Measurements from ENCODE around the gene MICAL3. TPM values are rescaled to one million over a fixed set of nuclear protein-coding genes. Genes with fewer than 3 reads are reported as not detected.

Gene MICAL3
- total RNA-seq, 1 donor from 2014 or later: 36.9 TPM

DNA sequence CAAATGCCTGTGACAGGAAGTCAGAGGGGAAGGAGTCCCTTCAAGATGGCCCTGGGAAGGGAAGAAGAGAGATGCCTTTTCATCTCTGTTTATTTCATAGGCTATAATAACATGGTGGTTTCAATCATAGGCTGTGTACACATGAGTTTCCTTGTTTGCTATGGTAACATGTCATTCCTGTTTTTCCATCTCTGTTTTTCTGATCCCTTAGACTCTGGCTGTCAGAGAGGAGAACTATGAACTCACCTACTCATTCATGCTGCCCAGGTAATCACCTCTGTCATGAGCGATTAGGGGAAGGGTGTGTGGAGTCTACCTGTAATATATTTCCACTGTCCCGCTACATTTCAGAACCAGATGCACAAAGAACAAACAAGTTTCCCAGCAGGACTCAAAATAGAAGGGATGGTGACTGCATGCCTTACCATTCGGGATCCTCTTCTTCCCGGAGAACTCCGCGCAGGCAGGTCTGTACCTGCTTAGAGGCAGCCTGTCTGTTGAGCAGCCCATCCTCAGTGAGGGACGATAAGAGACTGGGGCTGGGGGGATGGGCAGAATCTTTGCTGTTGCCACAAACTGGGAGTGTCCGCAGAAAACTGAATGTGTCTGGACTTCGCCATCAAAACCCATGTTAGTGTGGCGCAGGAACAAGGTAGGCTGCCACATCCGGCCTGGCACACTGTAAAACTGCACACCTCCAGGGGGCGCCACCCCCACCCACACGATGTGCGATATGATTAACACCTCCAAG is 46.4 kb upstream of the MICAL3 start:
- H3K36me3 ChIP-seq: no peaks in the 10 kb centered on the region
- H3K4me1 ChIP-seq: peaks cover 9 to 23% of the 10 kb centered on the region in 2 donors
- intact Hi-C loops (cut with DNase I): loop anchor here (10.0 kb wide), 1 partner anchor 366 kb away; no protein-coding TSS in a partner anchor
- DNase-seq (ENCODE audit: low spot score in 2 of 2): no peak
- H3K4me3 ChIP-seq: no peak overlapping the region
- no peaks in the 10 kb centered on the region for H3K9me3 ChIP-seq
- peak in 1 of 3 experiments; percentile 16 for TF ChIP-seq CTCF (IDR thresholded peaks at IDR 0.05)
- no peaks in the 10 kb centered on the region for H3K27me3 ChIP-seq
- no peak overlapping the region for H3K27ac ChIP-seq

- H3K36me3 ChIP-seq: no peaks in the 10 kb centered on the region
- H3K27me3 ChIP-seq: no peaks in the 10 kb centered on the region
- peaks cover 9 to 19% of the 10 kb centered on the region in 2 donors for H3K4me1 ChIP-seq
- no peak for TF ChIP-seq CTCF (IDR thresholded peaks at IDR 0.05)
- no peaks in the 10 kb centered on the region for H3K9me3 ChIP-seq
- no peak for DNase-seq (ENCODE audit: low spot score in 2 of 2)
- no peak overlapping the region for H3K4me3 ChIP-seq
- intact Hi-C loops (cut with DNase I): loop anchor here (10.0 kb wide), 1 partner anchor 365 kb away; no protein-coding TSS in a partner anchor
- no peak overlapping the region for H3K27ac ChIP-seq
These were observed 45.7 kb upstream of the MICAL3 start for GRCh38 chr22:18070041-18070440.

DNA sequence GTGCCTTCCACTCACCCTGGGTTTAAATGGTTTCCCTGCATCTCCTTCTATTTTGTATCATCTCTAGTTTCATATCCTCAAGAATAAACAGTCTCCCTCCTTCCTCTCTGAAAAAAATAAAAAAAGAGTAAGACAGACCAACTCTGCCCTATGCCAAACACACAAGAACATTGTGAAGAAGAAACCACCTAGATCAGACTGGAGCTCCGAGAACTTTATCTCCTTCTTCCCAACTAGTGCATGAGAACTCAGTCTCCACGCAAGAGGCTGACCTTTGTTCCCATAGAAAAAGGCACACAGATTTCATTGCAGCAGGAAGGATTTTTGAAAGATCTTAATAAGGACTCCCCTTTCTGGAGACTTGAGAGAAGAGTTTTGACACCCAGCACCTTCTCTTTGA is 44.7 kb upstream of the MICAL3 start:
- TF ChIP-seq CTCF (IDR thresholded peaks at IDR 0.05): no peak
- peaks cover 9 to 19% of the 10 kb centered on the region in 2 donors for H3K4me1 ChIP-seq
- no peak overlapping the region for H3K4me3 ChIP-seq
- intact Hi-C loops (cut with DNase I): loop anchor here (2.0 kb wide), 2 partner anchors 46 to 68 kb away; no protein-coding TSS in a partner anchor
- peak overlapping the region; percentile 85 to 97 for H3K27ac ChIP-seq
- H3K9me3 ChIP-seq: no peaks in the 10 kb centered on the region
- no peak for DNase-seq (ENCODE audit: low spot score in 2 of 2)
- H3K36me3 ChIP-seq: no peaks in the 10 kb centered on the region
- H3K27me3 ChIP-seq: no peaks in the 10 kb centered on the region

DNA sequence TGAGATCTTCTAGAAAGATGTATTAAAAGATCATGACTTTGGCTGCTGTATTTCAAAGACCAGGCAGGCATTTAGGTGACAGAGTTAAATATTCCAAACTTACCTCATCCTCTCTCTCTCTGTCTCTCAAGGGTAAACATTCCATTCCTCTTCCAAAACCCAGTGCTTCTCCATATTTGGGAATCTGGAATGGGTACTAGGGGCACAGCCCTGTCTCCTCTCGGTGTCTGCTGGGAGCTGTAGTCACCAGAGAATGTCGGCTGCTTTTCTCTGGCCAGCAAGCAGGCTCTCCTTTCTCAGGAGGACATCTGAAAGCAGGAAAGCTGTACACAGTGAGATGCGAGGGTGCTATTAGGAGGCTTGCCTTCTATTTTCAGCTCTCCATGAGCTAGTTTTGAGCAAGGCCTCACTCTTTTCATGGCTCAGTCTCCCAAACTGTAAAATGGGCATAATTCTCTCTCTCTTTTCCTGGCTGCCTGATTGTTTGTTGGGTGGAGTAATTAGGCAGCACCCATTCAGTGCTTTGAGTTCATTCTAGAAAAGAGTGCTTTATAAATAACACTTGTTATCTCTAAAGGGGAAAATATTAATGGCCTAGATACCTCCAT is 44.1 kb upstream of the MICAL3 start:
- peaks cover 9 to 19% of the 10 kb centered on the region in 2 donors for H3K4me1 ChIP-seq
- peak overlapping the region; percentile 85 to 97 for H3K27ac ChIP-seq
- peak overlapping the region in 1 of 2 donors; percentile 32 for H3K4me3 ChIP-seq
- H3K27me3 ChIP-seq: no peaks in the 10 kb centered on the region
- intact Hi-C loops (cut with DNase I): loop anchor here (2.0 kb wide), 2 partner anchors 46 to 68 kb away; no protein-coding TSS in a partner anchor
- peak in 1 of 2 donors; percentile 87 for DNase-seq (ENCODE audit: low spot score in 2 of 2)
- TF ChIP-seq CTCF (IDR thresholded peaks at IDR 0.05): no peak
- no peaks in the 10 kb centered on the region for H3K36me3 ChIP-seq
- no peaks in the 10 kb centered on the region for H3K9me3 ChIP-seq

DNA sequence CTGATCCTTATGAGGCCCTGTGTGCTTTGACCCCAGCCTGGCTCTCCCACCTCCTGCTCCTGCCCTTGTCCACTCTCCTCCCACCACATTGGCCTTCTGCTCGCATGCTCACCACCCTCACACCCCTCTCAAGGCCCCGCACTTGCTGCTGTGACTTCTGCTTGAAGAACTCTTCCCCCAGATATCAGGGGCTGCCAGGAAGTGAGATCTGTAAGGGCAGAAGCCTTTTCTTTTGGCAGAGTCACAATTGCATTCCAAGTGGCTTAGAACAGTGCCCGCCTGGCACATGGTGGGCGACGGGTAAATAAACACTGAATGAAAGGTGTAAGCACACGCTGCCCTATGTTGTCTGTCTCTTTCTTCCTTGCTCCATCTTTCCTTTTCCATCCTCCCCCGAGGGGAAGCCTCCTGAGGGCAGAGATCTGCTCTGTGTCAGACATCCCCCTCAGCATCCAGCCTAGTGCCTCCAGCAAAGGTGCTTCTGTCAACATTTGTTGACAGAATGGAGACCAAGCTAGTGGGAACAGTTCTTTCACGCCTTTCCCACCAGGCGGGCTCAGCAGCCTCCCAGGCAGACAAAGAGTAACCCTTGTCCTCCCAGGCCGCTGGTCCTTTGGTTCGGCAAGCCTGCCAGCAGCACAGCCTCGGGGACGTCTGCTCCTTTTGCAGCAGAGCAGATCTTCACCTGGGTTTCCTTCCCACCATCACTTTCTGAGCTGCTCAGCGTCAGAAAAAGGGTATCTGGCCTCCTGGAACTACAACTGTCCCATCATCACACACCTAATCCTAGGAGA is 43.4 kb upstream of the MICAL3 start:
- Histone ChIP-seq H3K4me3 (peak overlapping the region in 1 of 2 donors; percentile 32), H3K27ac (peak overlapping the region; percentile 85 to 97), H3K9me3 (no peaks in the 10 kb centered on the region), H3K4me1 (peaks cover 9 to 19% of the 10 kb centered on the region in 2 donors), H3K36me3 (no peaks in the 10 kb centered on the region), H3K27me3 (no peaks in the 10 kb centered on the region)
- intact Hi-C loops (cut with DNase I): loop anchor here (2.0 kb wide), 2 partner anchors 45 to 67 kb away; no protein-coding TSS in a partner anchor
- peak in 1 of 2 donors; percentile 74 for DNase-seq (ENCODE audit: low spot score in 2 of 2)
- no peak for TF ChIP-seq CTCF (IDR thresholded peaks at IDR 0.05)

Measured in ascending aorta (tissue), 2 donors.